LNCaP clone FGC (cell line): Measurements from ENCODE around the gene GAL.
"Not testable (repeated sequence)": the region's sequence is repeated elsewhere in the genome, so short reads cannot be mapped to it uniquely, and the experiment has no call there.

Experiments used
- DNase-seq: peaks from one replicate; pipeline ENCODE4 v3.0.0-alpha.2; 2011; ENCODE audit warnings: low read depth
- H3K4me3 ChIP-seq: 2 replicates; pipeline ENCODE4 v1.5.1; 2011; ENCODE audit warnings: mild to moderate bottlenecking, low read depth, low read length, control low read depth
- TF ChIP-seq, protein P1 (sequence below): IDR thresholded peaks from 2 replicates; pipeline ENCODE4 v1.5.1; 2012; ENCODE audit warnings: mild to moderate bottlenecking; ENCODE audit not compliant: control insufficient read depth, insufficient read depth; ENCODE audit errors: extremely low read depth

The GAL gene

DNA sequence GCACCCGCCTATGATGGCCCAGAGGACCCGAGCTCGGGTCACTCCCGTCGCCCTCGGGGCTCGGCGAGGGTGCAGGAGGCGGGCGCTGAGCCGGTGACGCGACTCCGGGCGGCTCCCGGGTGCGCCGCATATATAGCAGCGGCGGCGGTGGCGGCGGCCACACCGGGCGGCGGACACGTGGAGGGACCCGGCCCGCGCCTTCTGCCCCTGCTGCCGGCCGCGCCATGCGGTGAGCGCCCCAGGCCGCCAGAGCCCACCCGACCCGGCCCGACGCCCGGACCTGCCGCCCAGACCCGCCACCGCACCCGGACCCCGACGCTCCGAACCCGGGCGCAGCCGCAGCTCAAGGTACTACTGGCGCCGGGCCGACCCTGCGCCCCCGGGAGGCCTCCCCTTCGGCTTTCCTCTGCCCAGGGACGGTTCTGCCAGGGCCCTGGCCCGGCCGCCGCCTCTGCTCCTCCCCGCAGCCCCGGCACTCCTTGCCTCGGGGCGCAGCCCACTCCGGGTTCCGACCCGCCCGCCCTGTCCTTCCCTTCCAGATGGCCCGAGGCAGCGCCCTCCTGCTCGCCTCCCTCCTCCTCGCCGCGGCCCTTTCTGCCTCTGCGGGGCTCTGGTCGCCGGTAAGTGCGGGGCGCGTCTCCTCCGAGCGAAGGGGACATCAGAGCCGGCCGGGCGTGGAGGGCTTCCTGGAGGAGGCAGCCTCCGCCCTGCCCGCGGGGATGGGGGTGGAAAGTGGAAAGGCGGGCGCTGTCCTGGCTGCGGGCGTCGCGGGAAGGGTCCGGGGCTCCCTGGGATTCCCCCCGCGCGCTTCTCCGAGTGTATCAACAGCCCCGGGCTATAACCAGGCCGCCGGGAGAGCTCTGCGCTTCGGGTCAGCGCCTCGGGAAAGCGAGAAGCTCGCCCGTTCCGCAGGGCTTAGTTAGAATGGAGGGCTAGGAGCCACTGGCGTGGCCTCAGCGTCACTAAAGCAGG lies at the start of gene GAL:
TSS of gene GAL (plus strand) at position 160 of the 972 bp plus-strand sequence. CDS start at position 540, 380 bp downstream.
- DNase-seq = no peak

DNA sequence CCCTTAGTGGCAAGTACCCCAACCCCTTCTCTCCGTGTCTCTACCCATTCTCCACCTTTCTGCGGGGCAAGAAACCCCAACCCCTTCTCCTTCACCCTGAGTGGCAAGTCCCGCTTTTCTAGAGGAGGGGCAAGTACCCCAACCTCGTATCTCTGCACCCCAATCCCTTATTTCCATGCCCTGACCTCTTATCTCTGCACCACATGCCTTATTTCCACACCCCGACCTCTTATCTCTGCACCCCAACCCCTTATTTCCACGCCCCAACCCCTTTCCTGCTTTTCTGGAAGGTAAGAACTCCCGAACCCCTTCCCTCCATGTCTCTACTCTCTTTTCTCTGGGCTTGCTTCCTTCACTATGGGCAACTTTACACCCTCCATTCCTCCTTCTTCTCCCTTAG lies 49.7 kb upstream of the GAL start:
- H3K4me3 ChIP-seq, DNase-seq: not testable (repeated sequence)

More for the DNA sequence above, at the start of gene GAL:
- TF ChIP-seq, protein P1, sequence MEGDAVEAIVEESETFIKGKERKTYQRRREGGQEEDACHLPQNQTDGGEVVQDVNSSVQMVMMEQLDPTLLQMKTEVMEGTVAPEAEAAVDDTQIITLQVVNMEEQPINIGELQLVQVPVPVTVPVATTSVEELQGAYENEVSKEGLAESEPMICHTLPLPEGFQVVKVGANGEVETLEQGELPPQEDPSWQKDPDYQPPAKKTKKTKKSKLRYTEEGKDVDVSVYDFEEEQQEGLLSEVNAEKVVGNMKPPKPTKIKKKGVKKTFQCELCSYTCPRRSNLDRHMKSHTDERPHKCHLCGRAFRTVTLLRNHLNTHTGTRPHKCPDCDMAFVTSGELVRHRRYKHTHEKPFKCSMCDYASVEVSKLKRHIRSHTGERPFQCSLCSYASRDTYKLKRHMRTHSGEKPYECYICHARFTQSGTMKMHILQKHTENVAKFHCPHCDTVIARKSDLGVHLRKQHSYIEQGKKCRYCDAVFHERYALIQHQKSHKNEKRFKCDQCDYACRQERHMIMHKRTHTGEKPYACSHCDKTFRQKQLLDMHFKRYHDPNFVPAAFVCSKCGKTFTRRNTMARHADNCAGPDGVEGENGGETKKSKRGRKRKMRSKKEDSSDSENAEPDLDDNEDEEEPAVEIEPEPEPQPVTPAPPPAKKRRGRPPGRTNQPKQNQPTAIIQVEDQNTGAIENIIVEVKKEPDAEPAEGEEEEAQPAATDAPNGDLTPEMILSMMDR = no peak
- H3K4me3 ChIP-seq = peak within 1 kb of the TSS; percentile 60

GRCh38 chr11:68635172-68635571 lies 49.2 kb upstream of the GAL start:
- H3K4me3 ChIP-seq, DNase-seq: not testable (repeated sequence)

GRCh38 chr11:68635883-68636282 lies 48.5 kb upstream of the GAL start:
- not testable (repeated sequence) for H3K4me3 ChIP-seq, DNase-seq

DNA sequence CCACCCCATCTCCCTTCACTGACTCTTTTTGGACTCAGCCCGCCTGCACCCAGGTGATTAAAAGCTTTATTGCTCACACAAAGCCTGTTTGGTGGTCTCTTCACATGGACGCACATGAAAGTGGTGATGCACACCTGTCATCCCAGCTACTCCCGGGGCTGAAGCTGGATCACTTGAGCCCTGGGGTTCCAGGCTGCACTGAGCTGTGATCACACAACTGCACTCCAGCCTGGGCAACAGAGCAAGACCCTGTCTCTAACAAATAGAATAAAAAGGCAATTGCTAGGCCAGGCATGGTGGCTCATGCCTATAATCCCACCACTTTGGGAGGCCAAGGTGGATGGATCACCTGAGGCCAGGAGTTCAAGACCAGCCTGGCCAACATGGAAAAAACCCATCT lies 45.0 kb upstream of the GAL start:
- not testable (repeated sequence) for H3K4me3 ChIP-seq, DNase-seq

- TF ChIP-seq, protein P1 = no peak
- no peak for DNase-seq
- H3K4me3 ChIP-seq = no peak overlapping the region
Observed at GRCh38 chr11:68641880-68642279, 42.5 kb upstream of the GAL start.

DNA sequence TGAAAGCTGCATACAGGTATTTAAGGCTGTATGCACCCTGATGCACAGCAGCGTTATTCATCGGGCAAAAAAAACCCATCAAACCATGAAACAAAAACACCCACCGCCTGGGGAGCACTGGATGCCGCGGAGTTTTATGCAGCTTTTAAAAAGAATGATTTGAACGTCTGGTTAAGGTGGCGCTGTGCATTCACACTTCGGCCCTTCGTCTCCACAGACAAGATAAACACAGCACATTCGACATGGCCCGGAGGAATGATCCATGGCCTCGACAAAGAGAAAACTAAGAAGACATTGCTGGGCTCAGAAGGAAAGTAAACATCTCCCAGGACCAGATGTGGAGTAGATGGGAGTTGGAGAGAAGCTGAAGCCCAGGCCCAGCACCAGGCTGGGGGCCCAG lies 40.8 kb upstream of the GAL start:
- no peak for DNase-seq
- TF ChIP-seq, protein P1 = peak; percentile 47
- H3K4me3 ChIP-seq = no peak overlapping the region

GRCh38 chr11:68646832-68647231 lies 37.5 kb upstream of the GAL start:
- TF ChIP-seq, protein P1 = no peak
- H3K4me3 ChIP-seq = no peak overlapping the region
- no peak for DNase-seq

- H3K4me3 ChIP-seq = no peak overlapping the region
- TF ChIP-seq, protein P1 = no peak
- no peak for DNase-seq
Observed at GRCh38 chr11:68649851-68650555, 34.3 kb upstream of the GAL start.
